HG02840 (cell line): ENCODE data around the gene ATP1A3.
"Not testable (repeated sequence)": the region's sequence is repeated elsewhere in the genome, so short reads cannot be mapped to it uniquely, and the experiment has no call there.

ENCODE experiments used
- ATAC-seq: cut with Tn5 transposase; IDR thresholded peaks from one replicate; pipeline ENCODE4 v1.9.1; 2021; ENCODE audit warnings: mild to moderate bottlenecking, moderate library complexity, moderate number of reproducible peaks; ENCODE audit not compliant: unreplicated experiment, low FRiP score

Gene ATP1A3

GRCh38 chr19:41993612-41994483 is at the start of gene ATP1A3:
ATP1A3 (minus strand) TSS chr19:41994230; CDS start chr19:41994076, 154 bp downstream.
- no peak for ATAC-seq

- ATAC-seq = no peak
Measured at GRCh38 chr19:42042455-42043170, 48.6 kb upstream of the ATP1A3 start.

- not testable (repeated sequence) for ATAC-seq
Measured at GRCh38 chr19:42040491-42040890, 46.5 kb upstream of the ATP1A3 start.

GRCh38 chr19:42040031-42040430 is 46.0 kb upstream of the ATP1A3 start:
- no peak for ATAC-seq

- no peak for ATAC-seq
Measured at GRCh38 chr19:42038666-42039065, 44.6 kb upstream of the ATP1A3 start.

- no peak for ATAC-seq
Measured at GRCh38 chr19:42037649-42038048, 43.6 kb upstream of the ATP1A3 start.

GRCh38 chr19:42034640-42035391 is 40.8 kb upstream of the ATP1A3 start:
- ATAC-seq = not testable (repeated sequence)

- no peak for ATAC-seq
Measured at GRCh38 chr19:42033413-42033812, 39.4 kb upstream of the ATP1A3 start.

- no peak for ATAC-seq
Measured at GRCh38 chr19:42032431-42032830, 38.4 kb upstream of the ATP1A3 start.

GRCh38 chr19:42030645-42031440 is 36.8 kb upstream of the ATP1A3 start:
- ATAC-seq = no peak

- ATAC-seq = no peak
Measured at GRCh38 chr19:42028304-42029216, 34.5 kb upstream of the ATP1A3 start.

- ATAC-seq = no peak
Measured at GRCh38 chr19:42024622-42025111, 30.6 kb upstream of the ATP1A3 start.

- no peak for ATAC-seq
Measured at GRCh38 chr19:42023943-42024260, 29.9 kb upstream of the ATP1A3 start.

GRCh38 chr19:42023121-42023942 is 29.3 kb upstream of the ATP1A3 start:
- no peak for ATAC-seq

- no peak for ATAC-seq
Measured at GRCh38 chr19:42022616-42023015, 28.6 kb upstream of the ATP1A3 start.

- ATAC-seq = no peak
Measured at GRCh38 chr19:42021185-42021584, 27.2 kb upstream of the ATP1A3 start.

- no peak for ATAC-seq
Measured at GRCh38 chr19:42018503-42019193, 24.6 kb upstream of the ATP1A3 start.

- no peak for ATAC-seq
Measured at GRCh38 chr19:42017040-42017439, 23.0 kb upstream of the ATP1A3 start.
